GM12891 (cell line): ENCODE results near the gene CAMSAP3.

Experiments
- PAX5 ChIP-seq: IDR thresholded peaks from 2 replicates; pipeline ENCODE4 v1.6.1; 2011; ENCODE audit warnings: low read length, moderate library complexity, mild to moderate bottlenecking; ENCODE audit not compliant: insufficient read depth, severe bottlenecking
- POLR2A ChIP-seq: IDR thresholded peaks from 2 replicates; pipeline ENCODE4 v1.6.1; 2011; ENCODE audit warnings: low read depth, low read length, control low read depth
- POLR2AphosphoS5 ChIP-seq: IDR thresholded peaks from 2 replicates; pipeline ENCODE4 v1.6.1; 2011; ENCODE audit warnings: low read depth, low read length, control low read depth
- POU2F2 ChIP-seq: IDR thresholded peaks from 2 replicates; pipeline ENCODE4 v1.6.1; 2011; ENCODE audit warnings: low read depth, mild to moderate bottlenecking, control low read depth, low read length, moderate library complexity
- SPI1 ChIP-seq: IDR thresholded peaks from 2 replicates; pipeline ENCODE4 v1.6.1; 2011; ENCODE audit warnings: low read depth, low read length, control low read depth
- TAF1 ChIP-seq: IDR thresholded peaks from 2 replicates; pipeline ENCODE4 v1.6.1; 2011; ENCODE audit warnings: low read depth, low read length, control low read depth

DNA sequence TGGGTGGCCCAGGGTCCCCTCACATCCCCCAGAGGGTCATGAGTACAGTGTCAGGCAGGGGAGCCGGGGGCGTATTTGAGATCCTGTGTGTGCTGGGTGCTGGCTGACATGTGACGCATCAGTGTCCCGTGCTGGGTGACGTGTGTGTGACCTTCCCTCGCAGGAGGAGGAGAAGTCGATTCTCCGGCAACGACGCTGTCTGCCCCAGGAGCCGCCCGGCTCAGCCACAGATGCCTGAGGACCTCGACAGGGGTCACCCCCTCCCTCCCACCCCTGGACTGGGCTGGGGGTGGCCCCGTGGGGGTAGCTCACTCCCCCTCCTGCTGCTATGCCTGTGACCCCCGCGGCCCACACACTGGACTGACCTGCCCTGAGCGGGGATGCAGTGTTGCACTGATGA, 34.3 kb upstream of the CAMSAP3 start:
- no peak for TF ChIP-seq POLR2A
- TF ChIP-seq POLR2AphosphoS5, result no peak
- TF ChIP-seq TAF1, result no peak
- TF ChIP-seq SPI1, result no peak
- no peak for TF ChIP-seq PAX5
- TF ChIP-seq POU2F2, result no peak
